ENCODE results near the gene MICAL2. TPM values are rescaled to one million over a fixed set of nuclear protein-coding genes. Genes with fewer than 3 reads are reported as not detected.

MICAL2 gene
- total RNA-seq, 3 donors from 2014 or later = 263 to 384 (median 312) TPM

- H3K4me3 ChIP-seq = no peak overlapping the region
- H3K4me1 ChIP-seq (ENCODE audit: low read depth) = peaks cover 14% of the 10 kb centered on the region
- no peak for ATAC-seq
- intact Hi-C loops (cut with DNase I, micrococcal nuclease) = no loop called here
- DNase-seq = no peak
- H3K9me3 ChIP-seq = no peaks in the 10 kb centered on the region
- no peaks in the 10 kb centered on the region for H3K36me3 ChIP-seq (ENCODE audit: low read depth)
- TF ChIP-seq, protein P1, sequence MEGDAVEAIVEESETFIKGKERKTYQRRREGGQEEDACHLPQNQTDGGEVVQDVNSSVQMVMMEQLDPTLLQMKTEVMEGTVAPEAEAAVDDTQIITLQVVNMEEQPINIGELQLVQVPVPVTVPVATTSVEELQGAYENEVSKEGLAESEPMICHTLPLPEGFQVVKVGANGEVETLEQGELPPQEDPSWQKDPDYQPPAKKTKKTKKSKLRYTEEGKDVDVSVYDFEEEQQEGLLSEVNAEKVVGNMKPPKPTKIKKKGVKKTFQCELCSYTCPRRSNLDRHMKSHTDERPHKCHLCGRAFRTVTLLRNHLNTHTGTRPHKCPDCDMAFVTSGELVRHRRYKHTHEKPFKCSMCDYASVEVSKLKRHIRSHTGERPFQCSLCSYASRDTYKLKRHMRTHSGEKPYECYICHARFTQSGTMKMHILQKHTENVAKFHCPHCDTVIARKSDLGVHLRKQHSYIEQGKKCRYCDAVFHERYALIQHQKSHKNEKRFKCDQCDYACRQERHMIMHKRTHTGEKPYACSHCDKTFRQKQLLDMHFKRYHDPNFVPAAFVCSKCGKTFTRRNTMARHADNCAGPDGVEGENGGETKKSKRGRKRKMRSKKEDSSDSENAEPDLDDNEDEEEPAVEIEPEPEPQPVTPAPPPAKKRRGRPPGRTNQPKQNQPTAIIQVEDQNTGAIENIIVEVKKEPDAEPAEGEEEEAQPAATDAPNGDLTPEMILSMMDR (IDR thresholded peaks at IDR 0.05) = no peak
These were observed 131.0 kb downstream of the MICAL2 start for GRCh38 chr11:12241401-12241800.

- Histone ChIP-seq H3K9me3 (no peaks in the 10 kb centered on the region), H3K4me3 (no peak overlapping the region), H3K4me1 (ENCODE audit: low read depth) (peaks cover 11% of the 10 kb centered on the region), H3K36me3 (ENCODE audit: low read depth) (no peaks in the 10 kb centered on the region)
- TF ChIP-seq, protein P1 (IDR thresholded peaks at IDR 0.05) = no peak
- DNase-seq (no peak), ATAC-seq (no peak)
- intact Hi-C loops (cut with DNase I, micrococcal nuclease) = no loop called here
These were observed 131.7 kb downstream of the MICAL2 start for GRCh38 chr11:12241971-12242672.

DNA sequence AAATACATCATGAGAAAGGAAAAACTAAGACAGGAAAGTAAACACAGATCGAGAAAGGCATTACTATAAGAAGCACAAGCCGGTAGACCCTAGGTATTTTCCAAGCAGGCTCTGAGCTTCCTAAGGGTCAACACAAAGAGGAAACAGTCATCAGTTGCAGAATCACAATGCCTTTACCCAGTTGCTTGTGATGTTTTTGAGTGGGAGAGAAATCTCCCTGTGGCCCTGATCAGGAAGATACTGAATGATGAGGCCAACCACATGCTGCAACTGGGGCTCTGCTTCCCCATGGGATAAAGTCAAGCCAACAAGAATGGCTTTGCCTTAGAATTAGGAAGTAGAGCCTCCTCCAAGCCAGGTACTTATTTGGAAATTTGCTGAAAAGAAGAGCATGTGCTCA, 132.6 kb downstream of the MICAL2 start:
- H3K9me3 ChIP-seq = no peaks in the 10 kb centered on the region
- TF ChIP-seq, protein P1 (IDR thresholded peaks at IDR 0.05) = no peak
- intact Hi-C loops (cut with DNase I, micrococcal nuclease) = no loop called here
- DNase-seq (no peak), ATAC-seq (no peak)
- H3K36me3 ChIP-seq (ENCODE audit: low read depth) = no peaks in the 10 kb centered on the region
- H3K4me1 ChIP-seq (ENCODE audit: low read depth) = peaks cover 19% of the 10 kb centered on the region
- no peak overlapping the region for H3K4me3 ChIP-seq

GRCh38 chr11:12243486-12243885, 133.1 kb downstream of the MICAL2 start:
- H3K4me1 ChIP-seq (ENCODE audit: low read depth) = peaks cover 22% of the 10 kb centered on the region

GRCh38 chr11:12243911-12244550, 133.6 kb downstream of the MICAL2 start:
- DNase-seq (no peak), ATAC-seq (no peak)
- intact Hi-C loops (cut with DNase I, micrococcal nuclease) = no loop called here
- Histone ChIP-seq H3K36me3 (ENCODE audit: low read depth) (no peaks in the 10 kb centered on the region), H3K4me3 (no peak overlapping the region), H3K4me1 (ENCODE audit: low read depth) (peaks cover 27% of the 10 kb centered on the region), H3K9me3 (no peaks in the 10 kb centered on the region)
- TF ChIP-seq, protein P1 (IDR thresholded peaks at IDR 0.05) = no peak

More at GRCh38 chr11:12243486-12243885, 133.1 kb downstream of the MICAL2 start:
- DNase-seq = no peak
- Histone ChIP-seq H3K36me3 (ENCODE audit: low read depth) (no peaks in the 10 kb centered on the region), H3K9me3 (no peaks in the 10 kb centered on the region), H3K4me3 (no peak overlapping the region)
- TF ChIP-seq, protein P1 (IDR thresholded peaks at IDR 0.05) = no peak
- intact Hi-C loops (cut with DNase I, micrococcal nuclease) = no loop called here
- no peak for ATAC-seq
